Measurements from ENCODE around the gene PAX8.

DNA sequence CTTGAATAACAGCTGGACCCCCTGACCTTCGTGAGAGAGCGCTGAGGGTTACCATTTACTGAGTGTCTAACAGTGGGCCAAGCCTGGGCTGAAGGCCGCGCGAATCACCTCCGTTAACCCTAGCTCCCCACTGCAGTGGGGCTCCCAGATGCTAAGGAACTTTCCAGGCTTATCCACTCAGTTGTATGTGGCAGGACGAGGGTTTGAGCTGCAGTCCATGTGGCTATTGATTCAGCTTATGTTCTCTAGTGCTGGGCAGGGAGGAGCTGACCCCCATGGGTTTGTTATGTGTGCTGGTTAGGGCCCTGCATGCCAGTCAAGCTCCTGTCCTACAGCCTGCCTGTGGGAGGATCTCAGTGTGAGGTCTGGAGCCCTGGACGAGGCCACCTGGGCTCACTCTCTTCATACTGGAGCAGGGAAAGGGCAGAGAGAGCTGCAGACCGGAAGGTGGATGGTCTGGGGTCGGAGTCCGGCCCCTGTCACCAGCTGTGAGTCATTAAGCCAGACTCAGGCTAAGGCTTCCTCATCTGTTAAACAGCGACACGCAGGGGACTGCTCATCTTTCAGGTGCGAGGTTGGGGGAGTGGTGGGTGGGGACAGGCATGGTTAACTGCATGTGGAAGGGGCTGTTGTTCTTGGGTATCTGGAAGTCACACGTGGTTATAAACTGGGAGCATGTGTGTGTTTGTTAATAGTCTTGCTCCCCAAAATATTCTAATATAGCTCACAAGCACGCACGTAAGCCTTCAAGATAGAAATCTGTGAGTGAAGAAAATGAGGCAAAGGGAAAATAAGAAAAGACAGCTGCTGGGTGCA, 98.4 kb downstream of the PAX8 start:
- TF ChIP-seq, protein P1, sequence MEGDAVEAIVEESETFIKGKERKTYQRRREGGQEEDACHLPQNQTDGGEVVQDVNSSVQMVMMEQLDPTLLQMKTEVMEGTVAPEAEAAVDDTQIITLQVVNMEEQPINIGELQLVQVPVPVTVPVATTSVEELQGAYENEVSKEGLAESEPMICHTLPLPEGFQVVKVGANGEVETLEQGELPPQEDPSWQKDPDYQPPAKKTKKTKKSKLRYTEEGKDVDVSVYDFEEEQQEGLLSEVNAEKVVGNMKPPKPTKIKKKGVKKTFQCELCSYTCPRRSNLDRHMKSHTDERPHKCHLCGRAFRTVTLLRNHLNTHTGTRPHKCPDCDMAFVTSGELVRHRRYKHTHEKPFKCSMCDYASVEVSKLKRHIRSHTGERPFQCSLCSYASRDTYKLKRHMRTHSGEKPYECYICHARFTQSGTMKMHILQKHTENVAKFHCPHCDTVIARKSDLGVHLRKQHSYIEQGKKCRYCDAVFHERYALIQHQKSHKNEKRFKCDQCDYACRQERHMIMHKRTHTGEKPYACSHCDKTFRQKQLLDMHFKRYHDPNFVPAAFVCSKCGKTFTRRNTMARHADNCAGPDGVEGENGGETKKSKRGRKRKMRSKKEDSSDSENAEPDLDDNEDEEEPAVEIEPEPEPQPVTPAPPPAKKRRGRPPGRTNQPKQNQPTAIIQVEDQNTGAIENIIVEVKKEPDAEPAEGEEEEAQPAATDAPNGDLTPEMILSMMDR (conservative IDR thresholded peaks at IDR 0.05; ENCODE audit: low read depth in 2 of 2) = no peak
- no peak for TF ChIP-seq POLR2AphosphoS5 (IDR thresholded peaks at IDR 0.05; ENCODE audit: low read depth)
- no peak for TF ChIP-seq ETS1 (IDR thresholded peaks at IDR 0.05)

Data from GM23338 (cell line).